HEK293 (cell line): ENCODE data around the gene PTPRG.

Source experiments
- CTCF ChIP-seq: fragments of 450-650 bp; formaldehyde crosslinking; IDR thresholded peaks from 2 replicates; pipeline ENCODE4 v1.5.1; 2016; ENCODE audit warnings: missing biosample characterization, missing genetic modification characterization
- ELK4 ChIP-seq: IDR thresholded peaks from 2 replicates; pipeline ENCODE4 v1.6.1; 2011; ENCODE audit warnings: mild to moderate bottlenecking, low read depth, low read length, borderline replicate concordance
- HIC1 ChIP-seq: fragments of 450-650 bp; formaldehyde crosslinking; IDR thresholded peaks from 2 replicates; pipeline ENCODE4 v1.5.1; 2016; ENCODE audit warnings: missing biosample characterization, missing genetic modification characterization
- MZF1 ChIP-seq: fragments of 450-650 bp; formaldehyde crosslinking; IDR thresholded peaks from 2 replicates; pipeline ENCODE4 v1.5.1; 2017; ENCODE audit warnings: missing biosample characterization, missing genetic modification characterization, borderline replicate concordance
- OVOL3 ChIP-seq: fragments of 450-650 bp; formaldehyde crosslinking; IDR thresholded peaks from 2 replicates; pipeline ENCODE4 v1.5.1; 2016; ENCODE audit warnings: missing biosample characterization, missing genetic modification characterization
- REPIN1 ChIP-seq: fragments of 450-650 bp; formaldehyde crosslinking; IDR thresholded peaks from 2 replicates; pipeline ENCODE4 v1.5.1; 2017; ENCODE audit warnings: missing biosample characterization, missing genetic modification characterization, low read depth
- ZBTB10 ChIP-seq: fragments of 450-650 bp; formaldehyde crosslinking; IDR thresholded peaks from 2 replicates; pipeline ENCODE4 v1.5.1; 2016; ENCODE audit warnings: missing biosample characterization, missing genetic modification characterization
- ZBTB44 ChIP-seq: fragments of 450-650 bp; IDR thresholded peaks from 2 replicates; pipeline ENCODE4 v1.5.1; 2018; ENCODE audit warnings: missing biosample characterization, mild to moderate bottlenecking, missing genetic modification characterization
- ZBTB7A ChIP-seq: fragments of 450-650 bp; formaldehyde crosslinking; IDR thresholded peaks from 2 replicates; pipeline ENCODE4 v1.5.1; 2016; ENCODE audit warnings: low read depth, missing biosample characterization, missing genetic modification characterization
- ZFP37 ChIP-seq: fragments of 450-650 bp; formaldehyde crosslinking; IDR thresholded peaks from 2 replicates; pipeline ENCODE4 v1.5.1; 2016; ENCODE audit warnings: missing biosample characterization, missing genetic modification characterization
- ZNF10 ChIP-seq: fragments of 450-650 bp; formaldehyde crosslinking; IDR thresholded peaks from 2 replicates; pipeline ENCODE4 v1.5.1; 2017; ENCODE audit warnings: missing biosample characterization, missing genetic modification characterization
- ZNF114 ChIP-seq: fragments of 450-650 bp; formaldehyde crosslinking; IDR thresholded peaks from 2 replicates; pipeline ENCODE4 v1.5.0; 2017; ENCODE audit warnings: missing biosample characterization, missing genetic modification characterization
- ZNF140 ChIP-seq: fragments of 450-650 bp; formaldehyde crosslinking; IDR thresholded peaks from 2 replicates; pipeline ENCODE4 v1.5.1; 2016; ENCODE audit warnings: missing biosample characterization, missing genetic modification characterization
- ZNF16 ChIP-seq: fragments of 450-650 bp; formaldehyde crosslinking; IDR thresholded peaks from 2 replicates; pipeline ENCODE4 v1.5.1; 2016; ENCODE audit warnings: low read depth, missing biosample characterization, missing genetic modification characterization
- ZNF174 ChIP-seq: fragments of 450-650 bp; formaldehyde crosslinking; IDR thresholded peaks from 2 replicates; pipeline ENCODE4 v1.5.0; 2017; ENCODE audit warnings: missing biosample characterization, mild to moderate bottlenecking, missing genetic modification characterization
- ZNF266 ChIP-seq: fragments of 450-650 bp; formaldehyde crosslinking; IDR thresholded peaks from 2 replicates; pipeline ENCODE4 v1.5.1; 2016; ENCODE audit warnings: missing biosample characterization, missing genetic modification characterization, low read depth
- ZNF416 ChIP-seq: fragments of 450-650 bp; formaldehyde crosslinking; IDR thresholded peaks from 2 replicates; pipeline ENCODE4 v1.5.1; 2016; ENCODE audit warnings: missing biosample characterization, missing genetic modification characterization
- ZNF558 ChIP-seq: fragments of 450-650 bp; formaldehyde crosslinking; IDR thresholded peaks from 2 replicates; pipeline ENCODE4 v1.5.1; 2016; ENCODE audit warnings: missing biosample characterization, missing genetic modification characterization
- ZNF561 ChIP-seq: fragments of 450-650 bp; IDR thresholded peaks from 2 replicates; pipeline ENCODE4 v1.5.1; 2018; ENCODE audit warnings: missing biosample characterization, missing genetic modification characterization, borderline replicate concordance
- ZNF585B ChIP-seq: fragments of 450-650 bp; formaldehyde crosslinking; IDR thresholded peaks from 2 replicates; pipeline ENCODE4 v1.5.1; 2016; ENCODE audit warnings: missing biosample characterization, missing genetic modification characterization
- ZNF596 ChIP-seq: fragments of 450-650 bp; IDR thresholded peaks from 2 replicates; pipeline ENCODE4 v1.5.0; 2018; ENCODE audit warnings: missing biosample characterization, mild to moderate bottlenecking, missing genetic modification characterization, moderate library complexity
- ZNF624 ChIP-seq: fragments of 450-650 bp; formaldehyde crosslinking; IDR thresholded peaks from 2 replicates; pipeline ENCODE4 v1.5.1; 2017; ENCODE audit warnings: missing biosample characterization, missing genetic modification characterization
- ZNF704 ChIP-seq: fragments of 450-650 bp; formaldehyde crosslinking; IDR thresholded peaks from 2 replicates; pipeline ENCODE4 v1.5.1; 2016; ENCODE audit warnings: missing biosample characterization, missing genetic modification characterization
- ZNF76 ChIP-seq: fragments of 450-650 bp; formaldehyde crosslinking; IDR thresholded peaks from 2 replicates; pipeline ENCODE4; 2016; ENCODE audit warnings: low read depth, missing biosample characterization, missing genetic modification characterization, borderline replicate concordance
- ZNF791 ChIP-seq: fragments of 450-650 bp; formaldehyde crosslinking; IDR thresholded peaks from 2 replicates; pipeline ENCODE4 v1.5.1; 2016; ENCODE audit warnings: missing biosample characterization, missing genetic modification characterization
- TF ChIP-seq, protein P1 (sequence below): fragments of 450-650 bp; formaldehyde crosslinking; IDR thresholded peaks from 2 replicates; pipeline ENCODE4 v1.5.1; 2016; ENCODE audit warnings: missing biosample characterization, missing genetic modification characterization

PTPRG gene

GRCh38 chr3:61560517-61561373, 626 bp upstream of the PTPRG start (continued):
- TF ChIP-seq MZF1 (tag by site-specific recombination), result peak; percentile 97
- peak; percentile 72 for TF ChIP-seq HIC1 (tag by site-specific recombination)
- TF ChIP-seq ZBTB7A (tag by site-specific recombination), result no peak
- TF ChIP-seq ZNF76 (tag by site-specific recombination), result peak; percentile 40; the same call in 1 of the 2 replicates
- no peak for TF ChIP-seq ZNF791 (tag by site-specific recombination)
- TF ChIP-seq ZNF596 (tag by site-specific recombination), result 0 out of 2 replicates have a peak, but pooled peaks have one; percentile 19
- no peak; the same call in 1 of the 2 replicates for TF ChIP-seq REPIN1 (tag by site-specific recombination)
- no peak for TF ChIP-seq ZNF585B (tag by site-specific recombination)
- TF ChIP-seq ZNF140 (tag by site-specific recombination), result no peak; the same call in 1 of the 2 replicates
- TF ChIP-seq ZNF416, result no peak
- no peak; the same call in 1 of the 2 replicates for TF ChIP-seq CTCF
- TF ChIP-seq ZNF16 (tag by site-specific recombination), result no peak
- TF ChIP-seq ZNF561 (tag by site-specific recombination), result peak; percentile 74; the same call in 1 of the 2 replicates
- peak; percentile 38; the same call in 1 of the 2 replicates for TF ChIP-seq ZBTB44 (tag by site-specific recombination)
- no peak for TF ChIP-seq ZNF704
- TF ChIP-seq, protein P1, sequence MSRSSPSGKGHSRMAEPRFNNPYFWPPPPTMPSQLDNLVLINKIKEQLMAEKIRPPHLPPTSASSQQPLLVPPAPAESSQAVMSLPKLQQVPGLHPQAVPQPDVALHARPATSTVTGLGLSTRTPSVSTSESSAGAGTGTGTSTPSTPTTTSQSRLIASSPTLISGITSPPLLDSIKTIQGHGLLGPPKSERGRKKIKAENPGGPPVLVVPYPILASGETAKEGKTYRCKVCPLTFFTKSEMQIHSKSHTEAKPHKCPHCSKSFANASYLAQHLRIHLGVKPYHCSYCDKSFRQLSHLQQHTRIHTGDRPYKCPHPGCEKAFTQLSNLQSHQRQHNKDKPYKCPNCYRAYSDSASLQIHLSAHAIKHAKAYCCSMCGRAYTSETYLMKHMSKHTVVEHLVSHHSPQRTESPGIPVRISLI (tag by site-specific recombination), result peak; percentile 95
- TF ChIP-seq ZNF558 (tag by site-specific recombination), result 0 out of 2 replicates have a peak, but pooled peaks have one; percentile 12
- no peak for TF ChIP-seq OVOL3 (tag by site-specific recombination)
- TF ChIP-seq ZNF624, result no peak
- TF ChIP-seq ZNF114 (tag by site-specific recombination), result no peak
- no peak for TF ChIP-seq ELK4
- peak; percentile 92 for TF ChIP-seq ZBTB10 (tag by site-specific recombination)
- no peak for TF ChIP-seq ZNF10
- no peak for TF ChIP-seq ZNF174 (tag by site-specific recombination)
- no peak for TF ChIP-seq ZNF266 (tag by site-specific recombination)
- no peak for TF ChIP-seq ZFP37 (tag by site-specific recombination)
